Activated T-cell treated with anti-CD3 and anti-CD28 coated beads, Interleukin-2, amount 50 U/mL, for 1 hour (primary cell): ENCODE measurements around the gene PPP6R2.
"Not testable (repeated sequence)": the region's sequence is repeated elsewhere in the genome, so short reads cannot be mapped to it uniquely, and the experiment has no call there.

Source experiments
- DNase-seq: peaks from one replicate; pipeline ENCODE4 v3.0.0-alpha.2; 2020

PPP6R2 gene

GRCh38 chr22:50401907-50402306 lies 58.8 kb downstream of the PPP6R2 start:
- no peak for DNase-seq

GRCh38 chr22:50403701-50404101 lies 60.6 kb downstream of the PPP6R2 start:
- no peak for DNase-seq

GRCh38 chr22:50406416-50407170 lies 63.5 kb downstream of the PPP6R2 start:
- DNase-seq, result no peak

GRCh38 chr22:50408311-50408710 lies 65.2 kb downstream of the PPP6R2 start:
- no peak for DNase-seq

GRCh38 chr22:50408954-50409353 lies 65.8 kb downstream of the PPP6R2 start:
- not testable (repeated sequence) for DNase-seq

GRCh38 chr22:50414476-50415248 lies 71.5 kb downstream of the PPP6R2 start:
- DNase-seq, result no peak

- no peak for DNase-seq
Observed at GRCh38 chr22:50415426-50415825, 72.3 kb downstream of the PPP6R2 start.

GRCh38 chr22:50416996-50417395 lies 73.9 kb downstream of the PPP6R2 start:
- no peak for DNase-seq

- DNase-seq, result no peak
Observed at GRCh38 chr22:50417411-50418210, 74.5 kb downstream of the PPP6R2 start.

GRCh38 chr22:50418624-50419023 lies 75.5 kb downstream of the PPP6R2 start:
- no peak for DNase-seq

- DNase-seq, result no peak
Observed at GRCh38 chr22:50419116-50419515, 76.0 kb downstream of the PPP6R2 start.

GRCh38 chr22:50420015-50420414 lies 76.9 kb downstream of the PPP6R2 start:
- DNase-seq, result no peak

- DNase-seq, result no peak
Observed at GRCh38 chr22:50420581-50420980, 77.5 kb downstream of the PPP6R2 start.

GRCh38 chr22:50422046-50422445 lies 78.9 kb downstream of the PPP6R2 start:
- DNase-seq, result no peak

- no peak for DNase-seq
Observed at GRCh38 chr22:50422961-50423815, 80.1 kb downstream of the PPP6R2 start.

GRCh38 chr22:50423956-50424355 lies 80.8 kb downstream of the PPP6R2 start:
- DNase-seq, result no peak

GRCh38 chr22:50425179-50425916 lies 82.2 kb downstream of the PPP6R2 start:
- DNase-seq, result no peak

- no peak for DNase-seq
Observed at GRCh38 chr22:50432131-50432876, 89.2 kb downstream of the PPP6R2 start.

GRCh38 chr22:50432877-50433510 lies 89.9 kb downstream of the PPP6R2 start:
- not testable (repeated sequence) for DNase-seq

GRCh38 chr22:50434849-50435248 lies 91.7 kb downstream of the PPP6R2 start:
- DNase-seq, result no peak
